ENCODE results near the gene TMPRSS2. TPM values are rescaled to one million over a fixed set of nuclear protein-coding genes. Genes with fewer than 3 reads are reported as not detected.

TMPRSS2 gene
- total RNA-seq, 1 donor from 2014 or later, result 8.2 TPM

- no peak overlapping the region for H3K4me3 ChIP-seq (ENCODE audit: low read depth, low read length)
- H3K27me3 ChIP-seq (ENCODE audit: control insufficient read depth, insufficient read depth, low read length), result peaks cover 4% of the 10 kb centered on the region
- no peaks in the 10 kb centered on the region for H3K36me3 ChIP-seq (ENCODE audit: control insufficient read depth, insufficient read depth, low read length)
- TF ChIP-seq CTCF (IDR thresholded peaks at IDR 0.05; ENCODE audit: insufficient read depth, low read length, poor library complexity, severe bottlenecking), result no peak
- DNase-seq (ENCODE audit: low read depth), result no peak
These were observed 10.2 kb downstream of the TMPRSS2 start for GRCh38 chr21:41497788-41498187.

- TF ChIP-seq CTCF (IDR thresholded peaks at IDR 0.05; ENCODE audit: insufficient read depth, low read length, poor library complexity, severe bottlenecking), result no peak
- no peak overlapping the region for H3K4me3 ChIP-seq (ENCODE audit: low read depth, low read length)
- H3K27me3 ChIP-seq (ENCODE audit: control insufficient read depth, insufficient read depth, low read length), result peaks cover 4% of the 10 kb centered on the region
- H3K36me3 ChIP-seq (ENCODE audit: control insufficient read depth, insufficient read depth, low read length), result no peaks in the 10 kb centered on the region
- no peak for DNase-seq (ENCODE audit: low read depth)
These were observed 10.9 kb downstream of the TMPRSS2 start for GRCh38 chr21:41497008-41497407.

GRCh38 chr21:41494242-41494641, 13.7 kb downstream of the TMPRSS2 start:
- Histone ChIP-seq H3K27me3 (ENCODE audit: control insufficient read depth, insufficient read depth, low read length) (peaks cover 2% of the 10 kb centered on the region), H3K36me3 (ENCODE audit: control insufficient read depth, insufficient read depth, low read length) (no peaks in the 10 kb centered on the region), H3K4me3 (ENCODE audit: low read depth, low read length) (no peak overlapping the region)
- no peak for TF ChIP-seq CTCF (IDR thresholded peaks at IDR 0.05; ENCODE audit: insufficient read depth, low read length, poor library complexity, severe bottlenecking)
- no peak for DNase-seq (ENCODE audit: low read depth)

GRCh38 chr21:41491412-41491811, 16.5 kb downstream of the TMPRSS2 start:
- DNase-seq (ENCODE audit: low read depth), result no peak
- no peak for TF ChIP-seq CTCF (IDR thresholded peaks at IDR 0.05; ENCODE audit: insufficient read depth, low read length, poor library complexity, severe bottlenecking)
- no peak overlapping the region for H3K4me3 ChIP-seq (ENCODE audit: low read depth, low read length)
- H3K27me3 ChIP-seq (ENCODE audit: control insufficient read depth, insufficient read depth, low read length), result no peaks in the 10 kb centered on the region
- H3K36me3 ChIP-seq (ENCODE audit: control insufficient read depth, insufficient read depth, low read length), result no peaks in the 10 kb centered on the region

- H3K36me3 ChIP-seq (ENCODE audit: control insufficient read depth, insufficient read depth, low read length), result no peaks in the 10 kb centered on the region
- no peaks in the 10 kb centered on the region for H3K27me3 ChIP-seq (ENCODE audit: control insufficient read depth, insufficient read depth, low read length)
- DNase-seq (ENCODE audit: low read depth), result no peak
- TF ChIP-seq CTCF (IDR thresholded peaks at IDR 0.05; ENCODE audit: insufficient read depth, low read length, poor library complexity, severe bottlenecking), result no peak
- no peak overlapping the region for H3K4me3 ChIP-seq (ENCODE audit: low read depth, low read length)
These were observed 17.6 kb downstream of the TMPRSS2 start for GRCh38 chr21:41490330-41490729.

GRCh38 chr21:41489329-41489728, 18.6 kb downstream of the TMPRSS2 start:
- no peaks in the 10 kb centered on the region for H3K36me3 ChIP-seq (ENCODE audit: control insufficient read depth, insufficient read depth, low read length)
- H3K27me3 ChIP-seq (ENCODE audit: control insufficient read depth, insufficient read depth, low read length), result no peaks in the 10 kb centered on the region
- no peak for TF ChIP-seq CTCF (IDR thresholded peaks at IDR 0.05; ENCODE audit: insufficient read depth, low read length, poor library complexity, severe bottlenecking)
- no peak overlapping the region for H3K4me3 ChIP-seq (ENCODE audit: low read depth, low read length)
- no peak for DNase-seq (ENCODE audit: low read depth)
